Right ventricle myocardium superior (tissue), 1 donor: ENCODE measurements around the gene SKA3. TPM values are rescaled to one million over a fixed set of nuclear protein-coding genes. Genes with fewer than 3 reads are reported as not detected.
"Not testable (repeated sequence)": the region's sequence is repeated elsewhere in the genome, so short reads cannot be mapped to it uniquely, and the experiment has no call there.

Experiments used
- ATAC-seq: fragments of 200-7000 bp; cut with Tn5 transposase; one replicate; pipeline ENCODE4 v1.9.1; 2020; ENCODE audit warnings: mild to moderate bottlenecking; ENCODE audit not compliant: poor library complexity
- DNase-seq: peaks from one replicate; pipeline ENCODE4 v3.0.0-alpha.2; 2020
- intact Hi-C: fragments of 100-400 bp; cut with DNase I; formaldehyde crosslinking; loops from one replicate; pipeline ENCODE4 v1.11.2; 2022
- total RNA-seq: library from RNA; stranded (reverse); fragmentation: NEBNext Ultra II Directional; extraction: Animal tissue kit (Norgen Biotek cat#: 25700); gene quantifications from one replicate; pipeline ENCODE4 v1.2.1, GENCODE V29; 2021
- donor health status: DM: no; HTN: yes; CAD: no; lungs with severe emphysema.

Gene SKA3
- total RNA-seq, 1 donor from 2014 or later, result 0.32 TPM

GRCh38 chr13:21175656-21176214, 617 bp downstream of the SKA3 start:
- intact Hi-C loops, result loop anchor here (5.0 kb wide), 1 partner anchor 233 kb away; no protein-coding TSS in a partner anchor
- DNase-seq (no peak), ATAC-seq (no peak)

DNA sequence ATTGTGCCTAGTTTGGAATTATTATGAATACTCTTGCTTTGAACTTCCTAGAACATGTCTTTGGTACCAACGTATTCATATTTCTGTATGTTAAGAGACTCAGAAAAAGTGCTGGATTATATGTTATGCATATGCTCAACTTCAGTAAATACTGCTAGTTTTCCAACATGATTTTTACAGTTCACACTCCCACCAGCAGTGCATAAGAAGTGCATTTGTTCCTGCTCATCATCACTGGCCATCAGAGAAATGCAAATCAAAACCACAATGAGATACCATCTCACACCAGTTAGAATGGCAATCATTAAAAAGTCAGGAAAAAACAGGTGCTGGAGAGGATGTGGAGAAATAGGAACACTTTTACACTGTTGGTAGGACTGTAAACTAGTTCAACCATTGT, 2.6 kb downstream of the SKA3 start:
- ATAC-seq, intact Hi-C loops, DNase-seq: not testable (repeated sequence)

GRCh38 chr13:21171420-21171819, 4.9 kb downstream of the SKA3 start:
- intact Hi-C loops, result no loop called here

DNA sequence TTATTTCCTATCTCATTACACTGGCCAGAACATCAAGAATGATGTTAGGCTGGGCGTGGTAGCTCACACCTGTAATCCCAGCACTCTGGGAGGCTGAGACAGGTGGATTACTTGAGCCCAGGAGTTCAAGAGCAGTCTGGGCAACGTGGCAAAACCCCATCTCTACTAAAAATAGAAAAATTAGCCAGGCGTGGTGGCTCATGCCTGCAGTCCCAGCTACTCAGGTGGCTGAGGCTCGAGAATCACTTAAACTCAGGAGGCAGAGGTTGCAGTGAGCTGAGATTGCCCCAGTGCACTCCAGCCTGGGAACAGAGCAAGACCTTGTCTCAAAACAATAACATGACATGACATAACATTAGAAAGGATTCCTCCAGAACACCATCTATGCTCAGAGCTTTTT, 10.7 kb downstream of the SKA3 start:
- ATAC-seq, intact Hi-C loops, DNase-seq: not testable (repeated sequence)

More at GRCh38 chr13:21171420-21171819, 4.9 kb downstream of the SKA3 start:
- DNase-seq (no peak), ATAC-seq (no peak)

- ATAC-seq (no peak), DNase-seq (no peak)
- intact Hi-C loops, result no loop called here
Measured at GRCh38 chr13:21164631-21165030, 11.7 kb downstream of the SKA3 start.

- ATAC-seq (no peak), DNase-seq (no peak)
Measured at GRCh38 chr13:21152251-21152899, 24.0 kb downstream of the SKA3 start.

GRCh38 chr13:21150013-21150412, 26.3 kb downstream of the SKA3 start:
- no peak for DNase-seq
- intact Hi-C loops, result no loop called here
- no peak for ATAC-seq

More at GRCh38 chr13:21152251-21152899, 24.0 kb downstream of the SKA3 start:
- intact Hi-C loops, result no loop called here

DNA sequence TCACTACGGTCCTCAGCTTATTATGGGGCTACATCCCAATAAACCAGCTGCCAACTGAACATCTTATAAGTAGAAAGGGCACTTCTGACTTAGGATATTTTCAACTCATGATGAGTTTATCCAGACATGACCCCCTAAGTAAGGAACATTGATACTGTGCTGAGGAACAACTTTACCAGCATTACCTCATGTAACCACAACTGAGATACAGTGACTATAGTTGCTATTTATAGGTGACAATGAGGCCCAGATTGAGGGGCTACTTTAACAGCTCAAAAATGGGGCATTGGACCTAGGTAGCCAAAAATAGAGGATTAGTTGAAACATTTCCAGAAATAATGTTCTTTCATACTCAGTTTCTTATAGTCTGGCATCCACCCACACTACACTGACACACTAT, 26.8 kb downstream of the SKA3 start:
- intact Hi-C loops, result no loop called here
- peak; percentile 69 for ATAC-seq

DNA sequence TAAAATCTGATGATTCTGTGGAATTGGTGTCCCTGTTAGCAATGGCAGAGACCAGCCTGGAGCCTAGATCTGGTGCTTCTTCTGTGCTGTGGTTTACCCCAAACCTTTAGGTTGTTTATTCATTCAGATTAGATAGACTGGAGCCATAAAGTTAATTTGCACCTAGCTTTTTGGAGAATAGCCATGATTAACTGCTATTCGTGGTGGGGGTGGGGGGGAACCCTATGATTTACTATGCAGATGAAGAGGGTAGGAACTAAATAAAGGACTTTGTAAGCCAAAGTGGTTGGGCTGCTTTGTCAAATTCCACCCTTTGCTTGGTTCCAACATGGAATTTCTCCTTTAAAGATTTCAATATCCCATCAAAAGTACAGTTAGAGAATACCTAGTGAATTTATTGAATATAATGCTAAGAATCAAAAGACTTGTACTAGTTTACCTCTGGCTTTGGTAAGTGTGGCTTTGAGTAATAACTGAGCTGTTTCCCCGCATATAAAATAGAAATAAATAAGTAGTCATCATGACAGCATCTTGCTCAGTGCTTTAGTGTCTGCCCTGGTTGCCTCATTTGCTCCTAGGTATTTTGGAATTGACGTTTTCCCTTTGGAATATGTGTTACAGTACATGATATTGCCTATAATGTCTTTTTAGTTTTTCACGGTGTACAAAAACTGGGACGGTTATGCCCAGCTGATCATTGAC, 27.6 kb downstream of the SKA3 start:
- no peak for DNase-seq
- intact Hi-C loops, result no loop called here
- ATAC-seq, result no peak

More for the DNA sequence above, 26.8 kb downstream of the SKA3 start:
- no peak for DNase-seq

DNA sequence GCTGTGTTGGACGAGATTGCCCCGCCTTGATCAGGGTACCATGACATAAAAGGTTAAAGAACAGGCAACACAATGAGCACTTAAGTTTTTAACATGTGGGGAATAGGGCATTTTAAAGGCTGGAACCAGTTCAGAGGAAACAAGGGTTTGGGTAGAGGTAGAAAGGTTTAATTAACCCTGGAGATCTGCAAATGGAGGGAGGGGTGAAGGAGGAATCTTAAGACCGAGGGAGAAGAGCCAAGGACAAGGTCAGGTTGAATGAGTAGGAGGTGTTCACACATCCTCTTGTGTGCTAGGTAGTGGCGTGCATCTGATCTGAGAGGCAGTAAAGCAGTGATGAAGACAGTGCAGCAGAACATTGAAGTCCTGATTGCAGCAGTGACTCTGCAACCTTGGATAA, 28.5 kb downstream of the SKA3 start:
- intact Hi-C loops, result no loop called here
- no peak for DNase-seq

DNA sequence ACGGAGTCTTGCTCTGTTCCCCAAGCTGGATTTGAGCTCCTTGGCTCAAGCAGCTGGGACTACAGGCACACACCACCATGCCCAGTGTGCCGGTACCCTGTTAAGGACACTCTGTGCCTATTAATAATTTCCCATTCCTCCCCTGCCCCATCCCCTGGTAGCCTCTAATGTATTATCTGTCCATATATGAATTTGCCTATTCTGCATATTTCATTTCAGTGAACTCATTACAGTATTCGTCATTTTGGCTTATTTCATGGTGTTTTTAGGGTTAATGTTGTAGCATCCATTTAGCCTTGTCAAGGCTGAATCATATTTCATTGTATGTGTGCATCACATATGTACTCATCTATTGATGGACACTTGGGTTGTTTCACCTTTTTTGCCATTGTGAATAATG, 33.6 kb downstream of the SKA3 start:
- intact Hi-C loops, result no loop called here
- DNase-seq (no peak), ATAC-seq (no peak)

More for the DNA sequence above, 28.5 kb downstream of the SKA3 start:
- ATAC-seq, result no peak

DNA sequence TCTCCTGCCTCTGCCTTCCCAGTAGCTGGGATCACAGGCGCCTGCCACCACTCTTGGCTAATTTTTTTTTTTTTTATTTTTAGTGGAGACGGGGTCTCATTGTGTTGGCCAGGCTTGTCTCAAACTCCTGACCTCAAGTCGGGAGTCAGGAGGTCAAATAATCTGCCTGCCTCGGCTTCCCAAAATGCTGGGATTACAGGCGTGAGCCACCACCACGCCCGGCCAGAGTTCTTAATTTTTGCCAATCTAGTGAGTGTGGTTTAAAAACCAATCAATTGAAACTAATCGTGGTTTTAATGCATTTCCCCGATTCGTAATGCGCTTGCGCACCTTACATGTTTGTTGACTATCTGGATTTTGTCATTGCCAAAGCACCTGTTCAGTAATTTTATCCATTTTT, 37.0 kb downstream of the SKA3 start:
- DNase-seq (no peak), ATAC-seq (no peak)
- intact Hi-C loops, result no loop called here

GRCh38 chr13:21138561-21138960, 37.8 kb downstream of the SKA3 start:
- ATAC-seq (no peak), DNase-seq (no peak)
- intact Hi-C loops, result no loop called here

GRCh38 chr13:21137696-21138095, 38.7 kb downstream of the SKA3 start:
- ATAC-seq (no peak), DNase-seq (no peak)
- intact Hi-C loops, result no loop called here

DNA sequence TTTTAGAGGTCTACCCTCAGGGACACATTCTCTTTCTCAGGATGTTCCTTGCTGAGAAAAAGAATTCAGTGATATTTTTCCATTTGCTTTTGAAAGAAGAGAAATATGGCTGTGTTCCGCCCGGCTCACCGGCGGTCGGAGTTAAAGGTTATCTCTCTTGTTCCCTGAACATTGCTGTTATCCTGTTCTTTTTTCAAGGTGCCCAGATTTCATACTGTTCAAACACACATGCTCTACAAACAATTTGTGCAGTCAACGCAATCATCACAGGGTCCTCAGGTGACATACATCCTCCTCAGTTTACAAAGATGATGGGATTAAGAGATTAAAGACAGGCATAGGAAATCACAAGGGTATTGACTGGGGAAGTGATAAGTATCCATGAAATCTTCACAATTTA, 40.5 kb downstream of the SKA3 start:
- DNase-seq, ATAC-seq, intact Hi-C loops: not testable (repeated sequence)

DNA sequence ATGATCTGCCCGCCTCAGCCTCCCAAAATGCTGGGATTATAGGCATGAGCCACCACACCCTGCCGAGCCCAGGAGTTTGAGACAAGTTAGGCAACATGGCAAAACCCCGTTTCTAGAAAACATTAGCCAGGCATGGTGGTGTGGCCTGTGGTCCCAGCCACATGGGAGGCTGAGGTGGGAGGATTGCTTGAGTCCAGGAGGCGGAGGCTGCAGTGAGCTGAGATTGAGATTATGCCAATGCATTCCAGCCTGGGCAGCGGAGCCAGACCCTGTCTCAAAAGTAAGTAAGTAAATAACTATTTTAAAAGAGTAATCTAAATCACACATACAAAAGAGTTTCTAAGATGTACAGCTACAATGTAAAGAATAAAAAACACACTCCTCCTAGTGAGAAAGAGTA, 41.9 kb downstream of the SKA3 start:
- ATAC-seq (no peak), DNase-seq (no peak)
- intact Hi-C loops, result loop anchor here (5.0 kb wide), 1 partner anchor 192 kb away; no protein-coding TSS in a partner anchor

GRCh38 chr13:21133077-21133476, 43.3 kb downstream of the SKA3 start:
- ATAC-seq (no peak), DNase-seq (no peak)
- intact Hi-C loops, result loop anchor here (5.0 kb wide), 1 partner anchor 191 kb away; no protein-coding TSS in a partner anchor

GRCh38 chr13:21130116-21130515, 46.2 kb downstream of the SKA3 start:
- ATAC-seq (no peak), DNase-seq (no peak)
- intact Hi-C loops, result loop anchor here (5.0 kb wide), 1 partner anchor 188 kb away; no protein-coding TSS in a partner anchor

DNA sequence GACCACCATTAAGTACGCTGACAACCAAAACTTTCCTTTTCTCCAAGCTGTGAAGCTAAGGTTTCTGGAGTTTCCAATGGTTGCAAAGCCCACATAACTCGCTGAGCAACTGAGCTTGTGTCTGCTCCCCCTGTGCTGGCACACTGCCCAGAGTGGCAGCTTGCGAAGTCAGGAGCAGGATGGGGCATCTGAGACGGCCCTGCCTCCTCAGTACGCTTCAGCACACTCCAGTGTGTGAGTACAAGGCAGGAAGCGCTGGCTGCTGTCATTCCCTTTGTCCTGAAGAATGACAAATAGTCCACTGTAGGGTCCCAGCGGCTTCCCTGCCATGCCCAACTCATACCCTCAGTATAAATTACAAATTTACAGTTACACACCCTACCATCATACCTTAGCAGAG, 51.5 kb downstream of the SKA3 start:
- DNase-seq, result no peak
- intact Hi-C loops, result no loop called here

DNA sequence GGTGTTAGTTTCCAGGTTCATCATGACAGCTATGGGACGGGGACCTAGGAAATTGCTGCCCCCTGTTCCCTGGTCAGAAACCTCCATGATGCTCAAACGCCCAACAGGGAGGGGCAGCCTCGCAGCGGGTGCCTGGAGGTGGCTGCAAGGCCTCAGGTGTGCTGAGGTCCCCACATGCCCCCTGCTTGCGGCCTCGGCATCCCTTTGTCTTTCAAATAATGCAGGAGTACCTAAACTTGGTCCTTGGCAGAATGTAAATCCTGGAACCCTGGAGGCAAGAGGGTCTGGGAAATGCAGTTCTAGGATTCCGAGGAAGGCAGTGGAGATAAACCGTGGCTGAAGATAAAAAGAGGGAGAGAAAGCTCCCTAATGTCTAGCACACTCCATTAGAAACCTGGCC, 52.4 kb downstream of the SKA3 start:
- DNase-seq (no peak), ATAC-seq (no peak)
- intact Hi-C loops, result no loop called here

More for the DNA sequence above, 51.5 kb downstream of the SKA3 start:
- no peak for ATAC-seq
